ENCODE measurements around the gene MMP24. TPM values are rescaled to one million over a fixed set of nuclear protein-coding genes. Genes with fewer than 3 reads are reported as not detected.

Gene MMP24
- total RNA-seq, 1 donor from 2014 or later: 0.12 TPM

DNA sequence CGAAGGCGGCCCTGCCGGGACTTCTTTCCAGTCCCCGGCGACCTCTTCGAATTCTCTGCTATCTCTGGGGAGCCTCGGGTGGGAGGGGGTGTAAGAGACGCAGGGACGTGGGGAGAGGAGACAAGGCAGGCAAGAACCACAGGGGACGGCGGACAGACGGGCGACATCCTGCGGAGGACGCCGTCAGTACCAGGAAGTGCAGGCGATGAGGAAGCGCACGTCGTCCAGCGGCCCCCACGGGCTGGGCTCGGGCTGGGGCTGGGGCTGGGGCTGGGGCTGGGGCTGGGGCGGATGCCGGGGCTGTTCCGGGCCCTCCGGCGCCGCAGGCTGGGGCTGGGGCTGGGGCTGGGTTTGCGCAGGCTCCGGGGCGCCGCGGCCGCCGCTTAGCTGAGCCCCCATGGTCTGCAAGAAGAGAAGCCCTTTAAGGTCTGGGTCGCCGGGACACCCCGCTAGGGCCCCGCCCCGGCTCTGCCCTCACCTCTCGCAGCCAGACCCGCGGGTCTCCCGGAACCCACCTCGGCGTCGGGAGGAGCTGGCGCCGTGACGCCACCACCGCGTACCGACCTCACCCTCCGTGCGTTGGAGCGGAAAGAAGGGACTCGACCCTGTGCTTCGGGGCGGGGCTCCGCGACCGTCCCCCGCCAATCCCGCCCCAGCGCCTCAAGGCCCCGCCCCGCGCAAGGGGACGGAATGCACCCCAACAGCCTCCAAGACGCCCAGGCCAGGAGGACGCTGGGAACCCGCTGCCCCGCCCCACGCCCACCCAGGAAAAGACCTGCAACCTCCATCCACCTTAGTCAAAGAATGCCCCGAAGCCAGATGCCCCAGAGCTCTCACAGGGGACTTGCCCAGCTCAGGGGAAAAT, 51.3 kb downstream of the MMP24 start, which contains the start of gene MMP24OS:
MMP24OS (minus strand) TSS at position 592 of the 865 bp plus-strand sequence; CDS start at position 399, 193 bp downstream.
- intact Hi-C loops (cut with micrococcal nuclease): loop anchor here (1.0 to 5.0 kb wide), 9 partner anchors 25 to 1465 kb away; partner anchors contain the start of genes AAR2, CHMP4B, EDEM2 and GGT7

GRCh38 chr20:35279040-35279439, 52.5 kb downstream of the MMP24 start:
- intact Hi-C loops (cut with micrococcal nuclease): loop anchor here (5.0 kb wide), 2 partner anchors 958 to 1467 kb away; partner anchors contain the start of genes AAR2 and CHMP4B

GRCh38 chr20:35279533-35280174, 53.2 kb downstream of the MMP24 start:
- intact Hi-C loops (cut with micrococcal nuclease): loop anchor here (5.0 to 10.0 kb wide), 5 partner anchors 263 to 1467 kb away; partner anchors contain the start of genes AAR2, CHMP4B, CPNE1 and ERGIC3

DNA sequence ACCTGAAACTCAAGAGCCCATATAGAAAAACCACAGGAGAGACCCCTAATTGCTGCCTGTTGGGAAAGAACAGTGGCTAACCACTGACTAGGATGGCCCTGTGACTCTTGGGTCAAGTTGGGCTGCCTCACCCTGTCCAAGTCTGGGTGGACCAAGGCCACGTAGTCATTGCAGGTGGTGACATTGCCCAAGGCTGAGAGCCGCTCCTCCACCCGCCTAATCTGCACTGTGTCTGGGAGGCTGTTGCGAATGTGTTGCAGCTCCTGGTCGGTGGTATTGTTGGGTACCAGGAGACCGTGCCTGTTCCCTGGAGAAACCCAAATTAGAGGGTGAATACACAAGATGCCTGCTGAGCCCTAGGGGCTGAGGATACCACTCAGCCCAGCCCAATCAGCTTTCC, 54.0 kb downstream of the MMP24 start:
- intact Hi-C loops (cut with micrococcal nuclease): loop anchor here (5.0 to 10.0 kb wide), 3 partner anchors 262 to 672 kb away; partner anchors contain the start of genes CPNE1, ERGIC3, RBM12 and SCAND1

- intact Hi-C loops (cut with micrococcal nuclease): loop anchor here (5.0 to 10.0 kb wide), 3 partner anchors 261 to 671 kb away; partner anchors contain the start of genes CPNE1, ERGIC3, RBM12 and SCAND1
Measured at GRCh38 chr20:35281506-35282101, 55.1 kb downstream of the MMP24 start.

- intact Hi-C loops (cut with micrococcal nuclease): loop anchor here (1.0 to 10.0 kb wide), 7 partner anchors 21 to 669 kb away; partner anchors contain the start of genes ACSS2, CPNE1, ERGIC3 and RBM12
Measured at GRCh38 chr20:35283441-35284266, 57.2 kb downstream of the MMP24 start.

DNA sequence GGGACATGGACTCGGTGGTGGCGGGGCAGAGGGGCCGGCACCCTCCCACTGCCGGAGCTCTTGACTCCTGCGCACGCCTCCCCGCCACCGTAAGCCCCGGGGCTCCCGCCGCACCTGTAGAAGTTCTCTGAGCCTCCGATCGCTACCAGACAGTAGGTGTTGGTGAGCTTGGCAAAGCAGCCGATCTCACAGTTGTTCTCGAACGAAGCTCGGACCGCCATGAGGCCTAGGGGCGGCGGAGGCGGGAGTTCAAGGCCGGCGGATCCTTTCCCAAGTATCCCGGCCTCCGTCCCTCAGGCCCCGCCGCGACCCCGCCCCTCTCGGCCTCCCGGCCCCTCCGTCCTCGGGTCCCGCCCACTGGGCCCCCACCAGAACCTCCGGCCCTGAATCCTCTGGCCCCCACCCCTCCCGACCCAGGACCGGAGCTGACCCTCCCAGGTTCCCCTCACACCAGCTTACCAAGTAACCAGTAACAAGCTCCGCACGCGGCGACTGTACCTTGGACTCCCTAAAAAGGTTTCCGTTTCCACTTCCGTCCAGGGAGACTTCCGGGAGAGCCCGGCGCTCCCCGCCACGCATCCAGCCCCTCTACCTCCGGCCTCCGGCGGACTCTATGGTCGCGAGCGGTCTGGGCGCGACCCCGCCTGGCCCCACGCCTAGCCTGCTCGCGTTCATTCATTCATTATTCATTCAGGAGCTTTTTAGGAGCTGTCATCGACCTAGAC, 57.9 kb downstream of the MMP24 start, which contains the start of gene EIF6:
EIF6 (minus strand) TSS at position 506 of the 725 bp plus-strand sequence; CDS start at position 221, 285 bp downstream.
- intact Hi-C loops (cut with micrococcal nuclease): loop anchor here (1.0 to 10.0 kb wide), 7 partner anchors 20 to 668 kb away; partner anchors contain the start of genes ACSS2, CPNE1, ERGIC3 and RBM12

GRCh38 chr20:35284992-35285805, 58.7 kb downstream of the MMP24 start:
- intact Hi-C loops (cut with micrococcal nuclease): loop anchor here (1.0 to 10.0 kb wide), 7 partner anchors 20 to 667 kb away; partner anchors contain the start of genes ACSS2, CPNE1, ERGIC3 and RBM12

GRCh38 chr20:35285806-35286076, 59.3 kb downstream of the MMP24 start:
- intact Hi-C loops (cut with micrococcal nuclease): loop anchor here (2.0 to 10.0 kb wide), 2 partner anchors 19 to 379 kb away; partner anchors contain the start of genes CPNE1 and RBM12

DNA sequence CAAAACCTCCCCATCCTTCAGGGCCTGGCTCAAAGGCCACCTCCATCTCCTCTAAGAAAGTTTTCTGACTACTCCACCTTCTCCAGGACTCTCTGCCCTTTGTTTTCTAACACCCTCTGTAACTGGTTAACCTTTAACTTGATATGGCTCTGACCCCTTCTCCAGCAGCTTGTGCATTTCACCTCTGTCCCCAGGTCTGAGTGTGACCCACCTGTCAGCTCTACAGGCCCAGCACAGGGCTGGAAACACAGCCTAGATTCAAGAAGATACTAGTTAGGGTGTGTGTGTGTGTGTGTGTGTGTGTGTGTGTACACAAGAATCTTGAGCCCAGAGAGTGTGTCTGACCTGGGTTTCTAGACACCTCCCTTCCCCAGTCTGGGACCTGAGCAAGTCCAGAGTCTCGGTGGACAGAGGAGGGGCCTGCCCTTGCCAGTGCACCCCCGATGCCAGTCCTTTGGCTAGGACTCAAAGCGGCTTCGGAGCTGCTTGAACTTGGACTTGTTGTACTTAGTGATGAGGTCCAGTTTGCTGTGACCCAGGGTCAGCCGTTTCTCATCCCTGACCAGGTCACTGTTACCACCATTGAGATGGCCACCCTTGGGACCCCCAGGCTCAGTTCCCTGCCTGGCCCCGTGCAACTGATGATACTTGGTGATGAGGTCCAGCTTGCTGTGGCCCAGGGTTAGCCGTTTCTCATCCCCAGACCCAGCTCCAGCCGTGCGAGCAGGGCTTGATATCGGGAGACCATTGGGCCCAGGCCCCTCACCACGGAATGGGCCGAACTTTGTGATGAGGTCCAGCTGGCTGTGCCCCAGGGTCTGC, 59.8 kb downstream of the MMP24 start:
- intact Hi-C loops (cut with micrococcal nuclease): loop anchor here (10.0 kb wide), 1 partner anchor 379 kb away; the partner anchor contains the start of genes CPNE1 and RBM12

- intact Hi-C loops (cut with micrococcal nuclease): loop anchor here (10.0 kb wide), 1 partner anchor 378 kb away; the partner anchor contains the start of genes CPNE1 and RBM12
Measured at GRCh38 chr20:35286899-35287508, 60.5 kb downstream of the MMP24 start.

DNA sequence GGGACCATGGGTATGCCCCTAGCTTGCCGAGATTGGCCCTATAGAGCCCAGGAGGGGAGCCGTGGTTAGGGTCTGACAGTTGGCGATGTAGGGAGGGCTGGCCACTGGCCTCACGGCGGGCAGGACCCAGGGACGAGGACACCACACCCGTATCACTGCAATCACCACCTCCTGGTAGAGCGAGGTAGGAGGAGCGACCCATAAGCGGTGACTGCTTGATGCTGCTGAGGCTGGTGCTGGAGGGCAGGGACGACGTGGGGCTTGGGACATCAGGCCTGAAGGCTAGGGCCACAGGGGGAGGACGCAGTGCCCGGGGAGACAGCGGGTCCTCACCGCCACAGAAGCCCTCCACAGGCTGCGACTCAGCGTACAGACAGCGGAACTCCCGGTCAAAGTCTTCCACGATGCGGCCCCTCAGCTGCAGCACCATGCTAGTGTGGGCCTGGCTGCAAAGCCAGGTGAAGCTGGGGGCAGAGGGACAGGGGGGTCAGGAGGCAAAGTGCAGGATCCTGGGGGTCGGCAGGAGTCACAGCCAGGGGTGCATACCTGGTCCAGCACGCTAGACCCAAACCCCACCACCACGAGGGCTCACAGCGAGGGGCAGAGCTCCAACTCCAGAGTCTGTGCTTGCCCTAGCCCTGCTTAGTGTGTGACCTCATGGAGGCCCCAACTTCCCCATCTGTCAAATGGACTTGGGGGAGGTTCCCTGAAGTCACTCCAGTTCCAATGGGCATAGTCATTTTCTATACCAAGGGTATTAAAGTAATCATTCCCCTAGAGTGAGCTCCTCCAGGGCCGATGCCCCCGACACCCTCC, 61.2 kb downstream of the MMP24 start:
- intact Hi-C loops (cut with micrococcal nuclease): loop anchor here (10.0 kb wide), 1 partner anchor 377 kb away; the partner anchor contains the start of genes CPNE1 and RBM12

- intact Hi-C loops (cut with micrococcal nuclease): loop anchor here (10.0 kb wide), 1 partner anchor 376 kb away; the partner anchor contains the start of genes CPNE1 and RBM12
Measured at GRCh38 chr20:35288325-35289060, 62.0 kb downstream of the MMP24 start.

GRCh38 chr20:35290186-35290886, 63.8 kb downstream of the MMP24 start:
- intact Hi-C loops (cut with micrococcal nuclease): no loop called here
